WTC11 (cell line): Measurements from ENCODE around the gene ADIPOR2. TPM values are rescaled to one million over a fixed set of nuclear protein-coding genes. Genes with fewer than 3 reads are reported as not detected.

Source experiments
- ATAC-seq: fragments of 200-7000 bp; cut with Tn5 transposase; 2 replicates; pipeline ENCODE4 v1.10.0; 2021; ENCODE audit warnings: mild to moderate bottlenecking, moderate library complexity
- CTCF ChIA-PET: fragments of 300-600 bp; sonication (Branson Sonifier 250); formaldehyde crosslinking; loops from one replicate; lab custom pipeline; 2021; ENCODE audit warnings: antibody characterized with exemption; lab: Charles Lee
- POLR2A ChIA-PET: fragments of 350-600 bp; sonication (Branson Sonifier 250); formaldehyde crosslinking; loops from one replicate; lab custom pipeline; 2021; ENCODE audit warnings: antibody characterized with exemption; lab: Charles Lee
- DNase-seq: peaks from one replicate; pipeline ENCODE4 v3.0.0; 2021; ENCODE audit warnings: low spot score
- H3K27ac Mint-ChIP-seq: 2 replicates; pipeline ENCODE4 v1.8.0; 2021; ENCODE audit warnings: mixed read lengths
- H3K27me3 Mint-ChIP-seq: 2 replicates; pipeline ENCODE4 v1.8.0; 2021; ENCODE audit warnings: low read depth, mild to moderate bottlenecking, moderate library complexity, mixed read lengths
- H3K36me3 Mint-ChIP-seq: 2 replicates; pipeline ENCODE4 v1.8.0; 2021; ENCODE audit warnings: mixed read lengths
- H3K4me1 Mint-ChIP-seq: 2 replicates; pipeline ENCODE4 v1.8.0; 2022; ENCODE audit warnings: mixed read lengths
- H3K4me3 Mint-ChIP-seq: 2 replicates; pipeline ENCODE4 v1.8.0; 2021; ENCODE audit warnings: mild to moderate bottlenecking, moderate library complexity, mixed read lengths
- H3K9me3 Mint-ChIP-seq: 2 replicates; pipeline ENCODE4 v1.8.0; 2021; ENCODE audit warnings: mixed read lengths
- ATF1 ChIP-seq: sonication (generic); formaldehyde crosslinking; IDR thresholded peaks from 2 replicates; pipeline ENCODE4 v1.8.1; 2023; ENCODE audit warnings: mild to moderate bottlenecking, moderate library complexity, missing genetic modification reagents
- CDX4 ChIP-seq: fragments of 250-450 bp; sonication (Bioruptor Pico); IDR thresholded peaks from 2 replicates; pipeline ENCODE4 v1.9.0; 2021; ENCODE audit warnings: moderate library complexity, mild to moderate bottlenecking, inconsistent platforms, borderline replicate concordance
- CREM ChIP-seq: sonication (generic); formaldehyde crosslinking; IDR thresholded peaks from 2 replicates; pipeline ENCODE4 v1.8.1; 2022; ENCODE audit warnings: mild to moderate bottlenecking, missing genetic modification reagents, moderate library complexity
- ELF4 ChIP-seq: sonication (generic); formaldehyde crosslinking; IDR thresholded peaks from 2 replicates; pipeline ENCODE4 v1.8.1; 2022; ENCODE audit warnings: low read depth, mild to moderate bottlenecking, moderate library complexity, missing genetic modification reagents
- EMX1 ChIP-seq: fragments of 250-450 bp; sonication (Bioruptor Pico); IDR thresholded peaks from 2 replicates; pipeline ENCODE4 v1.8.0; 2021; ENCODE audit warnings: mild to moderate bottlenecking
- FOXK1 ChIP-seq: sonication (generic); formaldehyde crosslinking; IDR thresholded peaks from 2 replicates; pipeline ENCODE4 v1.8.0; 2022; ENCODE audit warnings: mild to moderate bottlenecking, moderate library complexity, missing genetic modification reagents
- HMGA2 ChIP-seq: fragments of 250-450 bp; sonication (Bioruptor Pico); IDR thresholded peaks from 2 replicates; pipeline ENCODE4 v1.4.0; 2021; ENCODE audit warnings: mild to moderate bottlenecking, moderate library complexity
- NFATC4 ChIP-seq: fragments of 250-450 bp; sonication (Bioruptor Pico); IDR thresholded peaks from 2 replicates; pipeline ENCODE4 v1.9.0; 2021; ENCODE audit warnings: mild to moderate bottlenecking
- NFE2L1 ChIP-seq: sonication (generic); formaldehyde crosslinking; IDR thresholded peaks from 2 replicates; pipeline ENCODE4 v1.8.1; 2023; ENCODE audit warnings: missing genetic modification reagents
- NR3C1 ChIP-seq: sonication (generic); formaldehyde crosslinking; conservative IDR thresholded peaks from 2 replicates; pipeline ENCODE4 v1.8.1; 2023; ENCODE audit warnings: low read depth, mild to moderate bottlenecking, missing genetic modification reagents
- RORB ChIP-seq: fragments of 250-450 bp; sonication (Bioruptor Pico); IDR thresholded peaks from 2 replicates; pipeline ENCODE4 v1.9.0; 2021; ENCODE audit warnings: mild to moderate bottlenecking
- TEAD1 ChIP-seq: sonication (generic); formaldehyde crosslinking; IDR thresholded peaks from 2 replicates; pipeline ENCODE4 v1.8.0; 2022; ENCODE audit warnings: mild to moderate bottlenecking, missing genetic modification reagents
- ZNF219 ChIP-seq: sonication (generic); formaldehyde crosslinking; IDR thresholded peaks from 2 replicates; pipeline ENCODE4 v1.8.0; 2023; ENCODE audit warnings: missing genetic modification reagents, mild to moderate bottlenecking, borderline replicate concordance
- ZNF281 ChIP-seq: sonication (generic); formaldehyde crosslinking; IDR thresholded peaks from 2 replicates; pipeline ENCODE4 v1.8.0; 2023; ENCODE audit warnings: mild to moderate bottlenecking, missing genetic modification reagents
- ZNF317 ChIP-seq: sonication (generic); formaldehyde crosslinking; IDR thresholded peaks from 2 replicates; pipeline ENCODE4 v1.8.1; 2023; ENCODE audit warnings: low read depth, mild to moderate bottlenecking, moderate library complexity, missing genetic modification reagents, borderline replicate concordance
- ZNF396 ChIP-seq: fragments of 250-450 bp; sonication (Bioruptor Pico); IDR thresholded peaks from 2 replicates; pipeline ENCODE4 v1.8.0; 2021; ENCODE audit warnings: mild to moderate bottlenecking, moderate library complexity, borderline replicate concordance
- ZNF512 ChIP-seq: sonication (generic); formaldehyde crosslinking; IDR thresholded peaks from 2 replicates; pipeline ENCODE4 v1.8.1; 2022; ENCODE audit warnings: missing genetic modification reagents, borderline replicate concordance
- total RNA-seq: library from RNA; stranded (reverse); gene quantifications from 3 replicates; pipeline ENCODE4 v1.2.3, GENCODE V29; 2021
- TF ChIP-seq, protein P1 (sequence below): sonication (generic); formaldehyde crosslinking; IDR thresholded peaks from 2 replicates; pipeline ENCODE4 v1.8.0; 2022; ENCODE audit warnings: mild to moderate bottlenecking, missing genetic modification reagents
- TF ChIP-seq, protein P2 (sequence below): sonication (generic); formaldehyde crosslinking; IDR thresholded peaks from 2 replicates; pipeline ENCODE4 v1.8.1; 2022; ENCODE audit warnings: mild to moderate bottlenecking, moderate library complexity, missing genetic modification reagents

The ADIPOR2 gene
- total RNA-seq, 1 experiment from 2014 or later = 38.4 TPM

- no peaks in the 10 kb centered on the region for H3K9me3 Mint-ChIP-seq
- no peak for DNase-seq
- ChIA-PET POLR2A (no interaction called here), CTCF (interaction anchor here (0.6 kb wide), 1 partner anchor 129 kb away, joined by 3 read pairs; no protein-coding TSS in a partner anchor)
- no peak overlapping the region for H3K27ac Mint-ChIP-seq
- no peak overlapping the region for H3K4me3 Mint-ChIP-seq
- H3K27me3 Mint-ChIP-seq = no peaks in the 10 kb centered on the region
- TF ChIP-seq CDX4 (CRISPR knock-in tag) (no peak), NFE2L1 (CRISPR knock-in tag) (no peak), FOXK1 (CRISPR knock-in tag) (no peak), ATF1 (CRISPR knock-in tag) (no peak), ZNF317 (CRISPR knock-in tag) (no peak), ZNF396 (no peak), ZNF219 (no peak), EMX1 (CRISPR knock-in tag) (no peak), NFATC4 (CRISPR knock-in tag) (no peak), NR3C1 (CRISPR knock-in tag) (no peak), RORB (CRISPR knock-in tag) (no peak), TEAD1 (CRISPR knock-in tag) (no peak), ELF4 (no peak), HMGA2 (CRISPR knock-in tag) (no peak)
- TF ChIP-seq, protein P1, sequence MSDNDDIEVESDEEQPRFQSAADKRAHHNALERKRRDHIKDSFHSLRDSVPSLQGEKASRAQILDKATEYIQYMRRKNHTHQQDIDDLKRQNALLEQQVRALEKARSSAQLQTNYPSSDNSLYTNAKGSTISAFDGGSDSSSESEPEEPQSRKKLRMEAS = no peak
- TF ChIP-seq, protein P2, sequence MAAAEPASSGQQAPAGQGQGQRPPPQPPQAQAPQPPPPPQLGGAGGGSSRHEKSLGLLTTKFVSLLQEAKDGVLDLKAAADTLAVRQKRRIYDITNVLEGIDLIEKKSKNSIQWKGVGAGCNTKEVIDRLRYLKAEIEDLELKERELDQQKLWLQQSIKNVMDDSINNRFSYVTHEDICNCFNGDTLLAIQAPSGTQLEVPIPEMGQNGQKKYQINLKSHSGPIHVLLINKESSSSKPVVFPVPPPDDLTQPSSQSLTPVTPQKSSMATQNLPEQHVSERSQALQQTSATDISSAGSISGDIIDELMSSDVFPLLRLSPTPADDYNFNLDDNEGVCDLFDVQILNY (CRISPR knock-in tag) = no peak
- peaks cover 3% of the 10 kb centered on the region; the same call in 1 of the 2 replicates for H3K4me1 Mint-ChIP-seq
- no peaks in the 10 kb centered on the region for H3K36me3 Mint-ChIP-seq
- no peak for ATAC-seq
These were observed 119.5 kb downstream of the ADIPOR2 start for GRCh38 chr12:1810201-1810930.

- Mint-ChIP-seq H3K36me3 (no peaks in the 10 kb centered on the region), H3K27ac (no peak overlapping the region), H3K4me3 (no peak overlapping the region), H3K4me1 (peaks cover 3% of the 10 kb centered on the region; the same call in 1 of the 2 replicates), H3K27me3 (no peaks in the 10 kb centered on the region), H3K9me3 (no peaks in the 10 kb centered on the region)
- POLR2A ChIA-PET = no interaction called here
- TF ChIP-seq ZNF512 (CRISPR knock-in tag) (no peak), ZNF281 (CRISPR knock-in tag) (no peak), CREM (no peak)
- DNase-seq (no peak), ATAC-seq (no peak)
- CTCF ChIA-PET = interaction anchor here (0.7 kb wide), 1 partner anchor 129 kb away, joined by 3 read pairs; no protein-coding TSS in a partner anchor
These were observed 120.0 kb downstream of the ADIPOR2 start for GRCh38 chr12:1810931-1811280.
